Measurements from ENCODE around the gene PITPNM3. TPM values are rescaled to one million over a fixed set of nuclear protein-coding genes. Genes with fewer than 3 reads are reported as not detected.
"Not testable (repeated sequence)": the region's sequence is repeated elsewhere in the genome, so short reads cannot be mapped to it uniquely, and the experiment has no call there.

Gene PITPNM3
- total RNA-seq, 1 donor from 2014 or later = 15.6 TPM

GRCh38 chr17:6487251-6488007 lies 68.9 kb downstream of the PITPNM3 start:
- DNase-seq = no peak
- intact Hi-C loops (cut with DNase I) = no loop called here

GRCh38 chr17:6485646-6486412 lies 70.5 kb downstream of the PITPNM3 start:
- Histone ChIP-seq H3K27ac (no peak overlapping the region), H3K36me3 (no peaks in the 10 kb centered on the region), H3K9me3 (no peaks in the 10 kb centered on the region), H3K4me1 (peaks cover 9% of the 10 kb centered on the region), H3K4me3 (no peak overlapping the region), H3K27me3 (no peaks in the 10 kb centered on the region)
- no peak for TF ChIP-seq CTCF (IDR thresholded peaks at IDR 0.05)
- ATAC-seq = no peak
- intact Hi-C loops (cut with DNase I) = no loop called here
- no peak for DNase-seq

More at GRCh38 chr17:6487251-6488007, 68.9 kb downstream of the PITPNM3 start:
- no peaks in the 10 kb centered on the region for H3K27me3 ChIP-seq
- H3K4me1 ChIP-seq = peaks cover 9% of the 10 kb centered on the region
- TF ChIP-seq CTCF (IDR thresholded peaks at IDR 0.05) = no peak
- ATAC-seq = peak; percentile 55
- H3K4me3 ChIP-seq = no peak overlapping the region
- no peaks in the 10 kb centered on the region for H3K36me3 ChIP-seq
- H3K9me3 ChIP-seq = no peaks in the 10 kb centered on the region
- H3K27ac ChIP-seq = no peak overlapping the region

GRCh38 chr17:6483507-6483906 lies 72.8 kb downstream of the PITPNM3 start:
- Histone ChIP-seq H3K27ac (no peak overlapping the region), H3K36me3 (no peaks in the 10 kb centered on the region), H3K4me1 (peaks cover 9% of the 10 kb centered on the region), H3K27me3 (no peaks in the 10 kb centered on the region), H3K9me3 (no peaks in the 10 kb centered on the region), H3K4me3 (no peak overlapping the region)
- ATAC-seq (no peak), DNase-seq (no peak)
- no peak for TF ChIP-seq CTCF (IDR thresholded peaks at IDR 0.05)
- intact Hi-C loops (cut with DNase I) = no loop called here

- ATAC-seq; H3K4me1 ChIP-seq; intact Hi-C loops (cut with DNase I); H3K27me3 ChIP-seq; H3K4me3 ChIP-seq; H3K36me3 ChIP-seq; DNase-seq; H3K9me3 ChIP-seq; H3K27ac ChIP-seq: not testable (repeated sequence)
Observed at GRCh38 chr17:6482796-6483195, 73.6 kb downstream of the PITPNM3 start.

GRCh38 chr17:6482105-6482455 lies 74.3 kb downstream of the PITPNM3 start:
- H3K9me3 ChIP-seq = no peaks in the 10 kb centered on the region
- H3K27ac ChIP-seq = no peak overlapping the region
- no peaks in the 10 kb centered on the region for H3K36me3 ChIP-seq
- no peak overlapping the region for H3K4me3 ChIP-seq
- H3K4me1 ChIP-seq = no peaks in the 10 kb centered on the region
- ATAC-seq = no peak
- intact Hi-C loops (cut with DNase I) = no loop called here
- TF ChIP-seq CTCF (IDR thresholded peaks at IDR 0.05) = no peak
- DNase-seq = no peak
- no peaks in the 10 kb centered on the region for H3K27me3 ChIP-seq

- Histone ChIP-seq H3K36me3 (no peaks in the 10 kb centered on the region), H3K4me1 (no peaks in the 10 kb centered on the region), H3K27me3 (no peaks in the 10 kb centered on the region), H3K27ac (no peak overlapping the region), H3K4me3 (no peak overlapping the region), H3K9me3 (no peaks in the 10 kb centered on the region)
- no peak for ATAC-seq
- TF ChIP-seq CTCF (IDR thresholded peaks at IDR 0.05) = no peak
- no peak for DNase-seq
- intact Hi-C loops (cut with DNase I) = no loop called here
Observed at GRCh38 chr17:6480303-6480675, 76.1 kb downstream of the PITPNM3 start.

All from upper lobe of right lung (tissue), 1 donor.